Activated T-cell treated with anti-CD3 and anti-CD28 coated beads, Interleukin-2, amount 50 U/mL, for 24 hours (primary cell): ENCODE results near the gene DUS2.
A peak's percentile ranks its signal among the peaks of the same experiment; 100 is the strongest.

Source experiments
- DNase-seq: peaks from one replicate; pipeline ENCODE4 v3.0.0-alpha.2; 2020
- H3K27ac Mint-ChIP-seq: 2 replicates; pipeline ENCODE4 v1.8.0; 2020; ENCODE audit warnings: mild to moderate bottlenecking, mixed read lengths
- H3K27me3 Mint-ChIP-seq: 2 replicates; pipeline ENCODE4 v1.8.0; 2020; ENCODE audit warnings: mixed read lengths
- H3K36me3 Mint-ChIP-seq: 2 replicates; pipeline ENCODE4 v1.8.0; 2020; ENCODE audit warnings: low read depth, mixed read lengths
- H3K4me1 Mint-ChIP-seq: 2 replicates; pipeline ENCODE4 v1.8.0; 2020; ENCODE audit warnings: low read depth, mixed read lengths
- H3K4me3 Mint-ChIP-seq: 2 replicates; pipeline ENCODE4 v1.8.0; 2020; ENCODE audit warnings: mild to moderate bottlenecking, moderate library complexity, mixed read lengths
- H3K9me3 Mint-ChIP-seq: 2 replicates; pipeline ENCODE4 v1.8.0; 2020; ENCODE audit warnings: mixed read lengths

The DUS2 gene

GRCh38 chr16:68049449-68049848 lies 26.4 kb downstream of the DUS2 start:
- no peak for DNase-seq
- no peak overlapping the region for H3K4me3 Mint-ChIP-seq
- peaks cover 83% of the 10 kb centered on the region for H3K36me3 Mint-ChIP-seq
- peaks cover 3% of the 10 kb centered on the region for H3K4me1 Mint-ChIP-seq
- H3K27me3 Mint-ChIP-seq, result no peaks in the 10 kb centered on the region
- no peak overlapping the region for H3K27ac Mint-ChIP-seq
- no peaks in the 10 kb centered on the region for H3K9me3 Mint-ChIP-seq

- Mint-ChIP-seq H3K27me3 (no peaks in the 10 kb centered on the region), H3K36me3 (peaks cover 84% of the 10 kb centered on the region), H3K9me3 (no peaks in the 10 kb centered on the region), H3K27ac (no peak overlapping the region), H3K4me3 (no peak overlapping the region), H3K4me1 (peaks cover 20% of the 10 kb centered on the region)
- DNase-seq, result no peak
Observed at GRCh38 chr16:68055395-68055794, 32.3 kb downstream of the DUS2 start.

- H3K4me3 Mint-ChIP-seq, result no peak overlapping the region
Observed at GRCh38 chr16:68059804-68060203, 36.7 kb downstream of the DUS2 start.

GRCh38 chr16:68061396-68061795 lies 38.3 kb downstream of the DUS2 start:
- H3K36me3 Mint-ChIP-seq, result peaks cover 82% of the 10 kb centered on the region

More at GRCh38 chr16:68059804-68060203, 36.7 kb downstream of the DUS2 start:
- Mint-ChIP-seq H3K4me1 (peaks cover 56% of the 10 kb centered on the region), H3K27ac (peak overlapping the region; percentile 23), H3K36me3 (peaks cover 80% of the 10 kb centered on the region), H3K9me3 (no peaks in the 10 kb centered on the region), H3K27me3 (no peaks in the 10 kb centered on the region)
- no peak for DNase-seq

GRCh38 chr16:68062910-68063393 lies 39.9 kb downstream of the DUS2 start:
- H3K27ac Mint-ChIP-seq, result peak overlapping the region; percentile 86
- H3K36me3 Mint-ChIP-seq, result peaks cover 84% of the 10 kb centered on the region
- H3K4me1 Mint-ChIP-seq, result peaks cover 74% of the 10 kb centered on the region
- no peaks in the 10 kb centered on the region for H3K27me3 Mint-ChIP-seq
- no peak overlapping the region for H3K4me3 Mint-ChIP-seq
- H3K9me3 Mint-ChIP-seq, result no peaks in the 10 kb centered on the region
- no peak for DNase-seq

More at GRCh38 chr16:68061396-68061795, 38.3 kb downstream of the DUS2 start:
- Mint-ChIP-seq H3K27me3 (no peaks in the 10 kb centered on the region), H3K4me1 (peaks cover 69% of the 10 kb centered on the region), H3K4me3 (no peak overlapping the region), H3K9me3 (no peaks in the 10 kb centered on the region), H3K27ac (peak overlapping the region; percentile 85)
- DNase-seq, result no peak

- Mint-ChIP-seq H3K9me3 (no peaks in the 10 kb centered on the region), H3K27me3 (no peaks in the 10 kb centered on the region), H3K4me3 (no peak overlapping the region), H3K36me3 (peaks cover 83% of the 10 kb centered on the region), H3K4me1 (peaks cover 73% of the 10 kb centered on the region), H3K27ac (peak overlapping the region; percentile 63)
- peak; percentile 77 for DNase-seq
Observed at GRCh38 chr16:68064791-68065365, 41.8 kb downstream of the DUS2 start.

GRCh38 chr16:68065716-68066305 lies 42.7 kb downstream of the DUS2 start:
- H3K36me3 Mint-ChIP-seq, result peaks cover 86% of the 10 kb centered on the region
- DNase-seq, result no peak
- H3K4me3 Mint-ChIP-seq, result no peak overlapping the region
- peaks cover 78% of the 10 kb centered on the region for H3K4me1 Mint-ChIP-seq
- peak overlapping the region; percentile 47 for H3K27ac Mint-ChIP-seq
- no peaks in the 10 kb centered on the region for H3K27me3 Mint-ChIP-seq
- no peaks in the 10 kb centered on the region for H3K9me3 Mint-ChIP-seq

GRCh38 chr16:68066763-68067162 lies 43.7 kb downstream of the DUS2 start:
- Mint-ChIP-seq H3K4me1 (peaks cover 78% of the 10 kb centered on the region), H3K9me3 (no peaks in the 10 kb centered on the region), H3K36me3 (peaks cover 86% of the 10 kb centered on the region)

GRCh38 chr16:68068926-68069325 lies 45.8 kb downstream of the DUS2 start:
- Mint-ChIP-seq H3K27me3 (no peaks in the 10 kb centered on the region), H3K36me3 (peaks cover 89% of the 10 kb centered on the region), H3K4me1 (peaks cover 78% of the 10 kb centered on the region), H3K4me3 (no peak overlapping the region), H3K9me3 (no peaks in the 10 kb centered on the region), H3K27ac (peak overlapping the region; percentile 52)
- DNase-seq, result no peak

More at GRCh38 chr16:68066763-68067162, 43.7 kb downstream of the DUS2 start:
- no peak for DNase-seq
- no peaks in the 10 kb centered on the region for H3K27me3 Mint-ChIP-seq
- H3K4me3 Mint-ChIP-seq, result no peak overlapping the region
- peak overlapping the region; percentile 27 for H3K27ac Mint-ChIP-seq

- Mint-ChIP-seq H3K4me3 (no peak overlapping the region), H3K4me1 (peaks cover 78% of the 10 kb centered on the region), H3K9me3 (no peaks in the 10 kb centered on the region), H3K27me3 (no peaks in the 10 kb centered on the region), H3K36me3 (peaks cover 89% of the 10 kb centered on the region), H3K27ac (peak overlapping the region; percentile 87)
- no peak for DNase-seq
Observed at GRCh38 chr16:68069511-68070248, 46.6 kb downstream of the DUS2 start.

GRCh38 chr16:68070249-68070730 lies 47.2 kb downstream of the DUS2 start:
- Mint-ChIP-seq H3K4me1 (peaks cover 78% of the 10 kb centered on the region), H3K27me3 (no peaks in the 10 kb centered on the region), H3K4me3 (no peak overlapping the region), H3K36me3 (peaks cover 89% of the 10 kb centered on the region), H3K9me3 (no peaks in the 10 kb centered on the region), H3K27ac (peak overlapping the region; percentile 87)
- DNase-seq, result no peak

- Mint-ChIP-seq H3K27me3 (no peaks in the 10 kb centered on the region), H3K27ac (peak overlapping the region; percentile 87), H3K4me3 (no peak overlapping the region), H3K4me1 (peaks cover 80% of the 10 kb centered on the region), H3K36me3 (peaks cover 90% of the 10 kb centered on the region), H3K9me3 (no peaks in the 10 kb centered on the region)
- no peak for DNase-seq
Observed at GRCh38 chr16:68070806-68071517, 47.9 kb downstream of the DUS2 start.

- Mint-ChIP-seq H3K4me1 (peaks cover 80% of the 10 kb centered on the region), H3K4me3 (no peak overlapping the region), H3K36me3 (peaks cover 90% of the 10 kb centered on the region), H3K9me3 (no peaks in the 10 kb centered on the region), H3K27me3 (no peaks in the 10 kb centered on the region), H3K27ac (peak overlapping the region; percentile 87)
- no peak for DNase-seq
Observed at GRCh38 chr16:68071518-68071901, 48.4 kb downstream of the DUS2 start.

- Mint-ChIP-seq H3K27me3 (no peaks in the 10 kb centered on the region), H3K27ac (peak overlapping the region; percentile 37), H3K4me1 (peaks cover 80% of the 10 kb centered on the region), H3K36me3 (peaks cover 92% of the 10 kb centered on the region), H3K9me3 (no peaks in the 10 kb centered on the region), H3K4me3 (no peak overlapping the region)
- DNase-seq, result no peak
Observed at GRCh38 chr16:68072038-68072695, 49.1 kb downstream of the DUS2 start.
